Activated CD4-positive, alpha-beta T cell treated with anti-CD3 and anti-CD28 coated beads, Interleukin-2, amount 50 U/mL, for 24 hours (primary cell): ENCODE results near the gene KIF2A.
A peak's percentile ranks its signal among the peaks of the same experiment; 100 is the strongest.

Experiments used
- DNase-seq, 2 donors: peaks; one replicate each; pipeline ENCODE4 v3.0.0-alpha.2; 2020; ENCODE audit warnings: low read depth in 1 of 2, low spot score in 1 of 2

KIF2A gene

GRCh38 chr5:62374090-62374489, 68.1 kb downstream of the KIF2A start:
- no peak for DNase-seq

GRCh38 chr5:62375627-62376026, 69.6 kb downstream of the KIF2A start:
- no peak for DNase-seq

DNA sequence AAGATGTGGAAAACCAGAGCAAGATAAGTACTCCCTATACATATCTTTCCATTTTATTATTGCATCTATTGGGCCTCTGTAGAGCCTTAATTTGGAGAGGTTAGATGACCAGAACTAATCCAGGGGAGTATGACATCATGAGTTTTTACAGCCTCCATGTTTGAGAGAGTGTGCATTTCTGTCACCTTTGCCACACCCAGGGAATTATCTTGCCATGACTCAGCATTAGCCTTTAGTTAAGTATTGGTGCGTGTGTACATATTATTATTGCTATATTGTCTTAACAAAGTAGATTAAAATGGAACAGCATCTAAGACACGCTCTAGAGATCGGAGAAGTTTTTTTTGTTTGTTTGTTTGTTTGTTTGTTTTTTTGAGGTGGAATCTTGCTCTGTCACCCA, 70.1 kb downstream of the KIF2A start:
- DNase-seq, result no peak

DNA sequence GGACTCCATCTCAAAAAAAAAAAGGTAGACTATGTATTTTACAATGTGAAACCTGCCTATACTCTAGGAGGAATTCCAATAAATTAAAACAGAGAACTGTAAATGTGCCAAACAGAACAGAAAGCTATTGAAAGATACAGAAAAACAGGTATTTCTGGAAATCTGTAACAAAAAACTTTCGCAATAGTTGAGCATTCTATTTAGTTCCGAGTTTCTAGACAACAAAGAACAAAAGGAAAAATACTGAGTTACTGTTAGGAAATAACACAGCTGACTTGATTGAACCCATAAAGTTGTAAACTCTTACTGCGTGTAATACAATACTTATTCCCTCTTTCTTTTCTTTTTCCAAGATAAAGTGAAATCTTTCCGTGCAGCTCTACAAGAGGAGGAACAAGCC, 79.1 kb downstream of the KIF2A start:
- DNase-seq, result no peak

DNA sequence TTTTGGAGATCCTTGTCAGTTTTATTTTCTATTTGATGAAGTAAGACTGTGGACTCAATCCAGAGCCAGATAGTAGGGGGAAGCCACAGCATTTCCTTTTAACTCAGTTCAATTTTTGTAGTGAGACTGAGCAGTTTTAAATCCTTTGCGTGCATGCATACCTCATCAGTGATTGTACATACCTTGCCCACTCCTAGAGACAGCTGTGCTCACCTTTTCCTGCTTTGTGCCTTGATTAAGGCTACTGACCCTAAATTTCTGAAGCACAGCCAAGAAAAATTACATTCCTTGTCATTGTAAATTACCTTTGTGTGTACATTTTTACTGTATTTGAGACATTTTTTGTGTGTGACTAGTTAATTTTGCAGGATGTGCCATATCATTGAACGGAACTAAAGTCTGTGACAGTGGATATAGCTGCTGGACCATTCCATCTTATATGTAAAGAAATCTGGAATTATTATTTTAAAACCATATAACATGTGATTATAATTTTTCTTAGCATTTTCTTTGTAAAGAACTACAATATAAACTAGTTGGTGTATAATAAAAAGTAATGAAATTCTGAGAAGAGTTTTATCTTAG, 79.9 kb downstream of the KIF2A start:
- DNase-seq, result no peak

DNA sequence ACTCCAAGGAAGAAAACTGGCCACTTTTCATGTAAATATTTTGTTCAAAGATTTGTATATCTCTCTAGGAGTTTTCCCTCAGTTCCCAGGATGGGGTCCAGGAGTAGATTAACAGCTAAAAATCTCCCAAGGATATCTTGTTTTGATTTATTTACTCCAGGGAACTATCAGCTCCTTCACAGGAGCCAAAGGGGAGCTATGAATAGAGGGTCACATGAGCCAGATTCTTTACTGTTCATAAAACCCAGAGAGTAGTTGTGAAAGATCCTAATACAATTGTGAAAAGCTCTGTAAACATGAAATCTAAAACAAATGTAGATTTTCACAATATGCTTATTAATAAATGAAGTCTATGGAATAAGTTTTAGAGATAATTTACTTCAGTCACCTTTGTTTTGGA, 80.8 kb downstream of the KIF2A start:
- no peak for DNase-seq

GRCh38 chr5:62395210-62395950, 89.4 kb downstream of the KIF2A start:
- no peak for DNase-seq

- peak; percentile 72 to 94 for DNase-seq
Measured at GRCh38 chr5:62403411-62404250, 97.6 kb downstream of the KIF2A start, which contains the start of gene DIMT1. Gene DIMT1, minus strand, starts transcription at chr5:62403905. Its CDS starts 133 bp downstream, at chr5:62403772.

GRCh38 chr5:62412549-62413329, 106.7 kb downstream of the KIF2A start, which contains the start of gene IPO11:
Gene IPO11, plus strand, starts transcription at chr5:62412763. Its CDS starts 24,517 bp downstream, at chr5:62437280.
- peak; percentile 98 to 99 for DNase-seq

GRCh38 chr5:62413711-62414110, 107.7 kb downstream of the KIF2A start:
- no peak for DNase-seq

GRCh38 chr5:62418462-62419076, 112.6 kb downstream of the KIF2A start:
- no peak for DNase-seq

- DNase-seq, result no peak
Measured at GRCh38 chr5:62419609-62420008, 113.6 kb downstream of the KIF2A start.

DNA sequence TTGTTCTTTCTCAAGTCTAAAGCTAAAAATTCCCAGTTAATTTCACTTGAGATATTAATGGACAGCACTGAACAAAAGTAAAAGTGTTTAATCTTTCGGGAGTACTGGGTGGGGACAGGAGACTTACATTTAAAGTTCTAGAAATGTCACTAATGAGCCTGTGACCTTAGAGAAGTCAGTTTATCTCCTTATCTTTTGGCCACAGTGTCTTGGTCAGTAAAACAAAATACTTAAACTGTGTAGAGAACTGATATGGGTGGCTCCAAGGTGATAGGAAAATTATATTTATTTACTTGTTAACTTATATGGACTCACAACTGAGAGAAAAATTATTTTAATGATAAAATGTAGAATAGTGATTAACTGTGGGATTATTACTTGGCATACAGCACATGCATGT, 115.4 kb downstream of the KIF2A start:
- no peak for DNase-seq

DNA sequence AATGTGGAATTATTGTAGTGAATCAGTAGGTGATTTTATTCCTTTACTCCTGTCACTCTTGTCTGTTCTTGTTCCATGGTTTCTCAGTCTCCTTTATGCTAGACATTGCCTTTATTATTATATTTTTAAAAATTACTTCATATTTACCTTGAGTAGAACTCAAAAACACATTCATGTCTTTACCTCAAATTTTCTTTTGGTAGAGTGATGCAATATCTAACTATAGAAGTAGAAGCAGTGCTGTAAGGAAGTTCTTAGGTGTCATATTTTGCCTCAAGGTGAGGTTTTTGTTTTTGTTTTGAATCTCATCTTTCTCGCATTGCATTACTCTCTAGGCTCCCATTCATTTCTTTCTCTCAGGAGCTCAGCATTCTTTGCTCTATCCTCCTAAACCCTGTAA, 118.8 kb downstream of the KIF2A start:
- no peak for DNase-seq

DNA sequence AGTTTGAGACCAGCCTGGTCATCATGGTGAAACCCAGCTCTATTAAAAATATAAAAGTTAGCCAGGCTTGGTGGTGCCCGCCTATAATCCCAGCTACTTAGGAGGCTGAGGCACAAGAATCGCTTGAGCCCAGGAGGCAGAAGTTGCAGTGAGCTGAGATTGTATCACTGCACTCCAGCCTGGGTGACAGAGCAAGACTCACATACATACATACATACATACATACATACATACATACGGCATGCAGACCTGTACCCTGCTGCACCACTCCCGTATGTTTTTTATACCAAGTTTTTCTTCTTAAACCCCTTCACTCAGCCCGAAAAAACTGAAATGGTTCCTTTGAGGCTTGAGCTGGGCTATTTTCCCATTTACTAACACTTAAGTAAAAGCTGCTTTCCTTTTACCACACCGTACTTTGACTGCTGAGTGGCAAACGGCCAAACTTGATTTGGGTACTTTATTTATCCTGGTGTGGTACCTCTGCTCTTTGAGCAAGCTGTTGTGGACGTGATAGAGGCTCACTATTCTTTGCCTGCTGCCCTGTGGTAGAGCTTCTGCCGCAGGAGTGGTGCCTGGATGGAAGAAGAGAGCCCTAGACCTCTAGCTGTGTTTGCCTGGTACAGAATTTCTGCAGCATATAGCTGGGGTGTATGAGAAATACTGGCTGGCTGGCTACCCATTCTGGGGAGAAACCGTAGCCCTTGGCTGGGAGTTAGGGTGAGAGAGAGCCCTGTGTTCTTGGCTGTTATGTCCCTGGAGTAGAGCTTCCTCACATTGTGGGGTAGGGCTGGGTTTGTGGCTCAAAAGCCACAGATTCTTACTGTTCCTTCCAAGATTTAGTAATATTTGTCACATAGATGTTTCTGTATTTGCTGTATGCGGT, 126.0 kb downstream of the KIF2A start:
- no peak for DNase-seq

- no peak for DNase-seq
Measured at GRCh38 chr5:62432621-62433064, 126.6 kb downstream of the KIF2A start.
